LNCAP (cell line): Measurements from ENCODE around the gene ADAMTS7.

Experiments
- CTCF ChIP-seq: fragments of 450-650 bp; IDR thresholded peaks from 2 replicates; pipeline ENCODE4 v1.5.1; 2017; ENCODE audit warnings: mild to moderate bottlenecking

The ADAMTS7 gene

GRCh38 chr15:78791357-78791756, 19.9 kb downstream of the ADAMTS7 start:
- no peak for TF ChIP-seq CTCF

- TF ChIP-seq CTCF: no peak
These were observed 21.2 kb downstream of the ADAMTS7 start for GRCh38 chr15:78790027-78790426.

- no peak for TF ChIP-seq CTCF
These were observed 21.6 kb downstream of the ADAMTS7 start for GRCh38 chr15:78789615-78790014.

- no peak for TF ChIP-seq CTCF
These were observed 23.1 kb downstream of the ADAMTS7 start for GRCh38 chr15:78788016-78788660.

- no peak for TF ChIP-seq CTCF
These were observed 32.8 kb downstream of the ADAMTS7 start for GRCh38 chr15:78778422-78778821.

- TF ChIP-seq CTCF: no peak
These were observed 35.8 kb downstream of the ADAMTS7 start for GRCh38 chr15:78775472-78775871.

GRCh38 chr15:78772738-78773137, 38.5 kb downstream of the ADAMTS7 start:
- TF ChIP-seq CTCF: no peak
